GM18868 (cell line): ENCODE measurements around the gene ARHGEF38.
"Not testable (repeated sequence)": the region's sequence is repeated elsewhere in the genome, so short reads cannot be mapped to it uniquely, and the experiment has no call there.

Experiments
- ATAC-seq: cut with Tn5 transposase; IDR thresholded peaks from one replicate; pipeline ENCODE4 v1.9.1; 2021; ENCODE audit warnings: mild to moderate bottlenecking, moderate library complexity; ENCODE audit not compliant: unreplicated experiment

Gene ARHGEF38

DNA sequence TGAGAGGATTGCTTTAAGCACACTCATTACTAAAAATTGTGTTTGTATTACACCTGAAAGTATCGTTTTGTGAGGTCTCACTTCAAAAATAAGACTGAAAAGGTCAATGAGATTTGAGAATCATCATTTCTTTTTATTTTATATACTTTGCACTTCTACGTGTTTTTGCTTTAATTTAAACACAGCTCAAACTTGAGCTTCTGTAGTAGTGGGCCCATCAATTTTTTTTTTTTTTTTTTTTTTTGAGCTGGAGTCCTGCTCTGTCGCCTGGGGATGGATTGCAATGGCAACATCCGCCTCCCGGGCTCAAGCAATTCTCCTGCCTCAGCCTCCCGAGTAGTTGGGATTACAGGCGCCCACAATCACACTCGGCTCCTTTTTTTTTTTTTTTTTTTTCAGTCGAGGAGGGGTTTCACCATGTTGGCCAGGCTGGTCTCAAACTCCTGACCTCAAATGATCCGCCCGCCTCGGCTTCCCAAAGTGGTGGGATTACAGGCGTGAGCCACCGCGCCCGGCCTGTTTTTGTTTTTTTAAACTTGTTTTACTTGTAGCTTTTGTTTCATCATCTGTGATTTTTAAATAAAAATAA lies 157.7 kb downstream of the ARHGEF38 start:
- ATAC-seq = no peak

DNA sequence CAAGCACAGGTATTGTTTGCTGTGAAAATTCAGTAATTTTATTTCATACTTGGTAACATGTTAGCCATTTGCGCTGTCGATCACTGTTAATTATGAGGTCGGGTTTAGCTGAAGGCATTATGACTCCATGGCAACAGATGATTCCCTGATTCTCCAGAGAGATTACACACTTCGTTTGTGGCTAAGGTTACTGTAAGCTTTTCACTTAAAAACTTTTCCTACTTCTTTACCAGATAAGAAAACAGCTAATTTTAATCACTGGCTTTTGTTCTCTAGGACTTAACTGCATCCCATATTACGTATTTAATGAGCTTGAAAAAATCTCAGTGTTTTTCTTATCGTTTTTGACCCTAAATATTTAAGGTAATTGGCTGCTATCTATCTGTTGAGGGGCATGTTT lies 158.3 kb downstream of the ARHGEF38 start:
- ATAC-seq = no peak

DNA sequence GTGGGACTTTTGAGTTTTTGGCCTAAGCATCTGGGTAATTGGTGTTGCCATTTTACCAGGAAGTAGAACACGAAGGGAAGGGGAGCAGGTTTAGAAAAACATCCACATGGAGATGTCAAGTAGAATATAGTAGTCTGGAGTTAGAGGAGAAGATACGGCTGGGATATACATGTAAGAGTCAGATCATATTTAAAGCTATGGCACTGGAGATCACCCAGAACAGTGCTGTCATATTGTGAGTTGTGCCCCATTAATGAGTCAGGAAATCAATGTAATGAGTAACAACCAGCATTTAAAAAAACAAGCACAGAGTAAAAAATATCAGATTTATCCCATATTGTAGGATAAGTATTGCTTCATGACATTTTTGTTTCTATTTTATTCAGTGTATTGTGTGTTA lies 160.3 kb downstream of the ARHGEF38 start:
- ATAC-seq = no peak

DNA sequence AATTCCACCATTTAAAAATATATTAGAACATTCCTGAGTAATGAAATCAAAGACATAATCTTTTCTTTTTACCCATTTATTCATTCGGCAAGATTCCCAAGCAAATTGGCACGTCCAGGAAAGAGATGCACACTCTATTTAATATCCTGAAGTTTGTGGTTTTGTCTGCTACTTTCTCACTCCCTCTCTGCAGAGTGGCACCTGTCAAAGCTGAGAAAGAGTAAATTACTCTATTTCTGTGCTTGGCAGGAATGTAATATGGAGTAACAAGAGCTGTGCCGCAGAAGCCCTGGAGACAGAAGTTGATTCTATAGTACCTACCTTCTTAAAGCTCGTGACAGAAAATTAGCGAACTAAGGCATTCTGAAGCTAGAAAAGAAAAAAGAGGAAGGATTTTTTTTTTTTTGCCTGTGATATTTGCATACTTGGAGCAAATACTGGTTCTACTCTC lies 161.7 kb downstream of the ARHGEF38 start:
- peak; percentile 69 for ATAC-seq

DNA sequence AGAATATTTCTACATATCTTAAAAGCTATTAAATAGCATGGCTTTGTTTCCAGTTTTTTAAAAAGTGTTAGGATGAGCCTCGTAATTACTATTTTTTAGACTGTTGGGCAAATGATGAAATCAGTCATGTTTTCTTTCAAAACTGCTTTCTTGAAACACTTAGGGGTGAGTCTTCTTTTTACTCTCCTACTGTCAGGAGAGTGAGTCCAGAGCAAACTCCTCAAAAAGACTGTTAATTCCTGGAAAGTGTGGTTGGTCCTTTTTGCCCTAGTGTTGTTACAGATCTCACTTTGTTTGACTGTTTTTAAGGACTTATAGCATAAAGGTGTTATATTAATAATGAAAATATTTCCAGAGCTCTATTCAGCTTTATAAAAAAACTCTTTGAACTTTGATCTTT lies 162.5 kb downstream of the ARHGEF38 start:
- ATAC-seq = no peak

DNA sequence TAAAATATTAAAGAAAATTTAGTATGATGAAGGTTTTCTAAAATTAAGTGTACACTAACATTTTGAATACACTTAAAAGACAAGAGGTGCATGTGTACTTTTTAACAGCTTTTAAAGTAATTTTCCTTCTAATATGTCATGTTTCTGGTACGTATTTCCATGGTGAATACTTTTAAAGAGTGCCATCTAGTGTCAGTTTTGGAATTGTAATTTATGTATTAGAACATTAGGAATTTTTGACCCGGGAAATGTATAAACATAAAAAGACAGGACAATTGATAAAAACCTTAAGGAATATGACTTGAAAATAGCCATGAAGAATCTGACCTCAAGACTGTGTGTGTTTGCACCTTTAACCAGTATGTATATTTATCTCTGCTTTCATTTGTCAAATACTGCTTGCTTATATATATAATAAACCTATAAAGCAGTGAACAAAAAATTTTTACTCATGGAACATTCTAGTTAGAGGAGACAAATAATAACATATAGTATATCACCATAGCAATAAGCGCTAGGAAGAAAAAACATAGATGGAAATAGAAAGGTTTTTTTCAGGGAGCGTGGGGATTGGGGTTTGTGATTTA lies 163.4 kb downstream of the ARHGEF38 start:
- ATAC-seq = no peak

DNA sequence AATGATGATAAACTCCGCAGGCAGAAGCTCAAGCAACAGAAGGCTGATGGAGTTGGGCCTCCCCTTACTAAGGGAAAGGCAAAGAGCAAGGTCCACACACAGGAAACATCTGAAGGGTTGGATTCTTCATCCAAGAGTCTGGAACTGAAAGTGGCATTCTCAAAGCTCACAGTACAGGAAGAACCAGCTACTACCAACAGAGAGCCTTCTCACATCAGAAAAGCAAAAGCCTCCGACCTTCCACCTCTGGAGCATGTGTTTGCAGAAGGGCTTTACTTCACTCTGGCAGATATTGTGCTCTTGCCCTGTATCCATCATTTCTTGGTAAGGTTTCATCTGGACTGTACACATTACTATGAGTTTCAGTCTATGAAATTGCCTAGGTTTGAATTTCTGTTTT lies 166.8 kb downstream of the ARHGEF38 start:
- no peak for ATAC-seq

DNA sequence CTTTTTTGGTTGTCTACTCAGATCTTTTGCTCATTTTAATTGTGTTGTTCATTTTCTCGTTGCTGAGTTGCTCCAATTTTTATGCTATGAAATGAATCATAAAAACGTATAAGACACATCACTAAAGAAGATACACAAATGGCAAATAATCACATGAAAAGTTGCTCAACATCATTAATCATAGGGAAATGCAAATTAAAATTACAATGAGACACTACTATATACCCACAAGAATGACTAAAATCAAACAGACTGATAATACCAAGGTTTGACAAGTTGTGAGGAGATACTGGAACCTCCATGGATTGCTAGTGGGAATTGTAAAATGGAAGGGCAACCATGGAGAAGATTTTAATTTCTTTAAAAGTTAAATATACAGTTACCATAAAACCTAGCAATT lies 173.2 kb downstream of the ARHGEF38 start:
- no peak for ATAC-seq

DNA sequence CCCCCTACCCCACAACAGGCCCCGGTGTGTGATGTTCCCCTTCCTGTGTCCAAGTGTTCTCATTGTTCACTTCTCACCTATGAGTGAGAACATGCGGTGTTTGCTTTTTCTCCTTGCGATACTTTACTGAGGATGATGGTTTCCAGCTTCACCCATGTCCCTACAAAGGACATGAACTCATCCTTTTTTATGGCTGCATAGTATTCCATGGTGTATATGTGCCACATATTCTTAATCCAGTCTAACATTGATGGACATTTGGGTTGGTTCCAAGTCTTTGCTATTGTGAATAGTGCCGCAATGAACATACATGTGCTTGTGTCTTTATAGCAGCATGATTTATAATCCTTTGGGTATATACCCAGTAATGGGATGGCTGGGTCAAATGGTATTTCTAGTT lies 177.5 kb downstream of the ARHGEF38 start:
- not testable (repeated sequence) for ATAC-seq
